GM19455 (cell line): ENCODE measurements around the gene TUBGCP6.

ENCODE experiments used
- ATAC-seq: cut with Tn5 transposase; IDR thresholded peaks from one replicate; pipeline ENCODE4 v1.9.1; 2021; ENCODE audit not compliant: unreplicated experiment

TUBGCP6 gene

DNA sequence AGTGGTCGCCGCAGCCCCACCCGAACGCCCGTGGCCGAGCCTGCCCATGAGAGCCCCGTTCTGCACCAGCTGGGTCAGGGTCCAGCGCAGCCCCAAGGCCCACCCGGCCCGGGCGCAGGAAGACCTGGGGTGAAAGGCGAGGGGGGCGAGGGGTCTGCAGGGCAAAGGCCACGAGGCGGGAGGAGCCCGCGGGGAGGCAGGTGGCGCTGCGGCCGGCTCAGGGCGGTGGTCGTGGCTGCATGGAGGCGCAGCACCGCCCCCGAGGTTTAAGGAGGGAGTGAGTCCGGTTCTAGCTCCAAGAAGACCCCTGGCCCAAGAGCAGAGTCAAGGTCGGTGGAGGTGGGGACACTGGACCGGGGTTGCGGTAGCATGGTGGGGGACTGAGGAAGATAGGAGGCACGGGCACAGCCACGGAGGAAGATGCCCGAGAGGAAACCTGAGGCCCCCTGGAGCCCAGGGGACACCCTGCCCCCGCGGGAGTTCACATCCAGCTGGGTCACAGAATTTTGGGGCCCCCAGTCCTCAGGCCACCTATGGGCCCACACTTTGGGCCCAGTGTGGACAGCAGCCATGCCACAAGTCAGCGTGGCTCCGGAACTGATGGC lies 6.8 kb upstream of the TUBGCP6 start:
- ATAC-seq = no peak

DNA sequence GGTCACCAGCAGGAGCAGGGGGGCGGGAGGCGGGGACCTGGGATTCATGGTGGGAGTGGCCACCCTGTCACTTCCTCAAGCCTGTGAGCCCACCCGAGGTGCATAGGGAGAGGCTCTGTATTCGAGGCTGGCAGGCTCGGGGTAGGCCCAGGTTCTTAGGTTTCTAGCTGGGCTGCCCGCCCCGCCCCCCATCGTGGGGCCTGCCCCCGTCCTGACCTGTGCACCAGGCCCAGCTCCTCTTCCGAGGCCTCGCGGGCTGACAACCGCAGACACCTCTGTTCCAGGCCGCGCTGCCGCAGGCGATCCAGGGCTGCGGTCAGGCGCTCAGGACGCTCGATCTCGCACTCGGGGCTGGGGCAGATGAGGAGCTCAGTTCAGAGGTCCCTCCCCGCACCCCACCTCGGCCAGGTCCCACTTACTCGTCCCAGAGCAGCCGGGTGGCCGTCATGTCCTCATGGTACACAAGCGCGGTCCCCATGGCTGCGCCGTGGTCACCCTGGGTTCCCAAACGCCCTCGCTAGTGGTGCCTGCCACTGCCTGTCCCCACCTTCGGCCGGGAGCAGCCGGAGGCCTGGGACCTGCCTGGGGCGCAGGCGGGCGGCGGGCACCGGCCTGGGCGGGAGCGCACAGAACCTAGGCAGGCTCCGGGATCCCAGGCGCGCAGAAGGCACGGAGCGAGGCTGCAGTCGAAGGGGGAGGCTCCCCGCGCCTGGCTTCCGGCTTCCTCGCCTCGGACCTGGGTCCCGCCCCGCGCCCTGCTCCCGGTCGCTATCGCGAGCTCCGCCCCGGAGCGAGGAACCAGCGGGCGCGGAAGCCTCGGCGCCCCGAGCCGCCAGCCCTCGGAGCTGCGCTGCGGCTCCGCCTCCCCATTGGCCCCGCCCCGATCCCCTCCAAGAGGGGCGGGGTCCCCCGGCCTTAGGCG lies 6.0 kb upstream of the TUBGCP6 start, which contains the start of gene HDAC10:
Gene HDAC10, minus strand, starts transcription at position 711 of the 922 bp plus-strand sequence. Its CDS starts 233 bp downstream, at position 478.
- ATAC-seq = no peak

DNA sequence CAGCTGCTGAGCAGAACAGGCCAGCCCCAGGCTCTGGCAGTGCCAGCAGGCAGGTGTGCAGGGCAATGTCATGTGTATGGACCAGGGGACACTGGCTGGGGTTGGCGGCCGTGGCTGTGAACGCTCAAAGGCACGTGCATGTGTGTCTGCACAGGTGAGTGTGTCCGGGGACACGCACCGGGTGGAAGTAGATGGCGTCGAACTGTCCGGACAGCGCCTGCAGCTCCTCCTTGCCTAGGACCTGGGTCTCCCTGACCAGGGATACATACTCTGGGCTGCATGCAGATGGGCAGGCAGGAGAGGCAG lies 5.4 kb upstream of the TUBGCP6 start:
- no peak for ATAC-seq

DNA sequence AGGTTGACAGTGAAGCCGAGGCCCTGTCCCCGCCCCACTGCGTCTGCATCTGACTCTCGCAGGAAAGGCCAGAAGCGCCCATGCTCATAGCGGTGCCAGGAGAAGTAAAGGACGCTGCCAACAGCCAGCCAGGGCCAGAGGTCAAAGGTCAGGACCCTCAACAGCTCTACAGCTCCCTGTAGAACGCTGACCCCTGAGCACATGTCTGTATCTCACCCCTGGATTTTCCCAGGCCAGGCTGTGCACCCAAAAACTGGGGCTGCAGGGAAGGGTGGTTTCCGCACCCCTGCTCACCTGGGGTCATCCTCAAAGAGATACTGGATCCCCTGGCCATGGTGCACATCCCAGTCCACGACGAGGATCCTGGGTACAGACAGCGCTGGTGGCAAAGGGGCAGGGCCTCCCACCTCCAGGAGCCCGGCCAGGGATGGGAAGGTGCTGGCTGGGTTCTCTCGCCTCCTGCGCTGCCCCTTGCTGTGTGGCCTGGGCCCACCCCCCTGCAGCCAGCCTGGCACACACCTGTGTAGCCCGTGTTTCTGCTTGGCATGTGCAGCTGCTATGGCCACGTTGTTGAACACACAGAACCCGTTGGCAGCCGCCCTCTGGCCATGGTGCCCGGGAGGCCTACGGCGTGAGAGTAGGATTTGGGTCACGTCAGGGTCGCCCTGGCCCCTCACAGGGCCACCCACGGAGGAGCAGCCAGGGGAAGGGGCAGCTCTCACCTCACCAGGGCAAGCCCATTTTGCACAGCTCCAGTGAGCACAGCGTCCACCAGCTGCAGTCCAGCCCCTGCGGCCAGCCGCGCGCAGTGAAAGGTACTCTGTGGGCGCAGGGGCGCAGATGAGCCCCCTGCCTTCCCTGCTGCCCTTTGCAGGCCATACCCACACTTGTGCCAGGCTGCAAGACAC lies 4.8 kb upstream of the TUBGCP6 start:
- no peak for ATAC-seq

GRCh38 chr22:50248196-50249081 lies 3.6 kb upstream of the TUBGCP6 start:
- ATAC-seq = no peak

GRCh38 chr22:50247748-50248147 lies 2.9 kb upstream of the TUBGCP6 start:
- ATAC-seq = no peak

- ATAC-seq = no peak
Measured at GRCh38 chr22:50246242-50247175, 1.7 kb upstream of the TUBGCP6 start.

DNA sequence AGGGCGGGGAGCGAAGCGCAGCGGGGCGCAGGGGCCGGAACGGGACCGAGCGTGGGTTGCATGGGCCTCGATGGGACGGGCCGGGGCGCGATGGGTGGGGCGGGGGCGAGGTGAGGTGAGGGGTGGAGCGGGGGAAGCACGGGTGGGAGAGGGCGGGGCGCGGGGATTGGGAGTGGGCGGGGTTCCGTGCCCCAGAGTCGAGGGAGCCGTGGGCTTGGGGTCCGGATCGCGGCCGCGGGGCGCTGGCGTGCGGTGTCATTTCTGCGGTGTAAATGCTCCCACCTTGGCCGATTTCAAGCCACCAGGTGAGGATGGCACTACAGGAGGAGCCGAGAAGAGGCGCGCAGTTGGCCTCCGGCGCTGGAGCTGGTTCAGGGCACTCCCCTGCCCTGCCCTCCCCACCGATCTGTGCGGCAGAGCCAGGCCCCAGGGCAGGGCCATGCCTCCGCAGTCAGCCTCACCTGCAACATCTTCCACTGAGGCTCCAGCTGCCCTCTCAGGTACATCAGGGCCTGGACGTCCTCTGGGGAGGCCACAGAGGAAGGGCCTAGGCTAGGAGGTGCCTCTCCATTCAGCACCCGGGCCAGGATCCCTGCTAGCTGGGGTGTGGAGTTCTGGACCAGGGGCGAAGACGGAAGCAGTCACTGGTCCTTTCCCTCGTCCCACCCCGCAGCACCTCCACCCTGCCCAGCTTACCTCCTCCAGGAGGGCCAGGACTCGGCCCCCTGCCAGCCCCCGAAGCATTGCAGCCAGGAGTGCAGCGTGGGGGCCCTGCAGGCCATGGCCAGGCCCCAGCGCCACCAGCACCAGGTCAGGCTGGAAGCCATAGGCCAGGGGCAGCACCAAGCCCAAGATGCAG lies 620 bp upstream of the TUBGCP6 start:
- ATAC-seq = no peak

DNA sequence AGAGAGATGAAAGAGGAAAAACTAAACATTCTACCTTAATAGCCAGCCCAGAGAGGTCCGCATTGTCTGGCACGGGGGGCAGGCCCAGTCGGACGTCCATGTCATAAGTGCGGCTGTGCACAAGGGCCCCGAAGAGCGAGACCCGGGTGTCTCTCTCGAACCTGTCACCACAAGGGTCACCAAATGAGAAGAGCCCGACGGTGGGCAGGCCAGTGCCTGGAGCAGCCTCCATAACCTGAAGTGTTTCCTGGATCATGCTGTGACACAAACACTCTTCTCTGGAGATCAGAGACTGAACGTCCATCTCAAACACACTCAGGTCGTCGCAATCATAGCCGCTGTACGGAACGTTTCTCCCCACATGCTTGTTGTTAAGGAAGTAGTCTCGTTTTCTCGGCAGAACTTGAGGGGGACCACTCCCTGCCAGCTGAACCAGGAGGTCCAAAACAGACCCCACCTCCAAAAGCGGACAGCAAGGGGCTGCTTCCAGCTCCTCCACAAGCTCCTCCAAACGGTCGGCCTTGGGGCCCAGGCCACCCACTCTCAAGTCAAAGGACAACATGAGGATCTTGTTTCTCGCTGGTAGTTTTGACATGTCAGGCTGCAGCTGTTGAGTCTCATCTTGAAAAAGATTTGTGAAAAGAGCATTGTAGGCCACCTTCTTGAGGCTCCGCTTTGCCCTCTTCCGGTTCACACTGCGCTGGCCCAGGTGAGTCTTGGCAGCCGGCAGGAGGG lies 971 bp downstream of the TUBGCP6 start:
- ATAC-seq = no peak

DNA sequence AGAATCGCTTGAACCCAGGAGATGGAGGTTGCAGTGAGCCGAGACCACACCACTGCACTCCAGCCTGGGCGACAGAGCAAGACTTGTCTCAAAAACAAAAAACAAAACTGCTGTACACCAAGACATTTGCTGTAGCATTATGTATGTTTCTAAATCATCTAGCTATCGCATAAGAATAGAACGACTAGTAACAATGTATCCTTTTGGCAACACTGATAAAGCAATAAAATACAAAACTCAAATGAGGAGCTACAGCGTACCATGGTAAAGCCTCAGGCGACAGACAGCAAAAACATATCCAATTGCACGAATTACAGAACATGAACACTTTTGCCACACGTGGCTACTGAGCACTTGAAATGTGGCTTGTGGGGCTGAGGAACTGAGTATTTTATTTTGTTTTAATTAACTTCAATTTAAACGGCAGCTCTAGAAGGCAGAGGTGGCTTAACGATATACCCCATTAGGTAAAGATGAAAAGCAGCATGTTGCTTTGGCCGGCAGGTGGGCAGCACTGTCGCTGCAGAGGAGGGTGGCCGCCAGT lies 2.3 kb downstream of the TUBGCP6 start:
- no peak for ATAC-seq

- no peak for ATAC-seq
Measured at GRCh38 chr22:50238755-50239154, 6.1 kb downstream of the TUBGCP6 start.

DNA sequence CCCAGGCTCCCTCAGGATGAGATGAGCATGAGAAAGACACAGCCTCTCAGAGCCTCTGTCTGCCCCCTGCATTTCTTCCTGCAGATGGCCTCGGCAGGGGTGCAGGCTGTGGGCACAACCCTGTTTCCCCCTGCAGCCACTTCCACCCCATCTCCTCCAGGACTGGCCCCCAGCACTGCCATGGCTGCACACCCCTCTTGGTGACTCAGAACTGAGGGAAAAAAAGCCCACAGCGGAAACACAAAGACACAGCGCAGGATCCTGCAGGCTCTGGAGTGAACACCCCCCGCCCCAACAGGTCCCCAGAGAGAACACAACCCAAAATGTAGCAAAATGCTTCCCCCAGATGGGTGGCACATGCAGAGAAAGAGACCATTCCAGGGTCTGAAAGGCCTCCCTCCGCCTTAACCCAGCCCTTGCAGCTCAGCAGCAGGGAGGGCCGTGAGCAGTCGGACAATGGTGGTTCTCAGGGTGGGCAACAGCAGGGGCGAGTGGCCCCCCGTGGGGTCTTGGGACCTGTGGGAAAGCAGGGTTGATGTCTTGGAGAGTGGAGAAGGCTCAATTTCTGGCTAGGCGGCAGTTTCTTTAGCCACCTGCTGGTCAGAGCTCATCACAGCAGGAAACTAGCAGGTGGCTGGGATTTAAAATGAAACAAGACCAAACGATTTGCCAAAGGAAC lies 8.0 kb downstream of the TUBGCP6 start:
- ATAC-seq = no peak

GRCh38 chr22:50233223-50233622 lies 11.6 kb downstream of the TUBGCP6 start:
- no peak for ATAC-seq

- ATAC-seq = no peak
Measured at GRCh38 chr22:50232481-50233151, 12.2 kb downstream of the TUBGCP6 start.

- no peak for ATAC-seq
Measured at GRCh38 chr22:50229370-50229769, 15.5 kb downstream of the TUBGCP6 start.

DNA sequence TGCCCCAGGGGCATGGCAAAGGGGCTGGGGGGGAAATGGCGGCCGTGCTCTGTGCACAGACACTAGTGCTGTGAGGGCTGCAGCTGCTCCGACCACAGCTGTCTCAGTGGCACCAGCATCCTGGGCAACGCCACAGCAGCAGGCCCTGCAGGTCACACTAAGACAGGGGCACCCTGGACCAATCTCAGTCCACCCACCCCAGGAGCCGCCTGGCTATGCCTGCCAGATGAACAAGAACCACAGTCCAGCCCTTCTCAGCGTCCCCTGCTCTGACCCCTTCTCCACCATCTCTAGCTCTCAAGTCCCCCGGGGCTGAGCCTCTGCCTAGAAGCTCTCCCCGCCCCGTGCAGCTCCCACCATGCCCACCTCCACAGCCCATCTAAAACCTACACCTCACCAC lies 16.5 kb downstream of the TUBGCP6 start:
- ATAC-seq = no peak
